OCI-LY7 (cell line): ENCODE data around the gene PEX7. TPM values are rescaled to one million over a fixed set of nuclear protein-coding genes. Genes with fewer than 3 reads are reported as not detected.

Experiments
- BruUV-seq: library from RNA; stranded (reverse); fragments of 400-500 nt; replicated peaks from 2 replicates; lab custom pipeline; 2021; lab: Mats Ljungman, UMichigan
- CTCF ChIA-PET: fragments of 300-600 bp; sonication (Branson Sonifier 250); formaldehyde crosslinking; loops from one replicate; lab custom pipeline; 2022; ENCODE audit warnings: antibody characterized with exemption; ENCODE audit not compliant: unreplicated experiment; lab: Charles Lee
- POLR2A ChIA-PET: fragments of 300-600 bp; sonication (Branson Sonifier 250); formaldehyde crosslinking; loops from one replicate; lab custom pipeline; 2022; ENCODE audit warnings: antibody characterized with exemption; lab: Charles Lee
- DNase-seq: peaks from one replicate; pipeline ENCODE4 v3.0.0-alpha.2; 2015; ENCODE audit warnings: low spot score
- H2AFZ ChIP-seq: fragments of 200-600 bp; sonication (generic), shearing (Covaris generic); 2 replicates; pipeline ENCODE4 v1.6.1; 2014; ENCODE audit warnings: mild to moderate bottlenecking, antibody characterized with exemption, low read length, moderate library complexity
- H3K27ac ChIP-seq: fragments of 200-600 bp; sonication (generic); 2 replicates; pipeline ENCODE4 v1.5.1; 2014; ENCODE audit warnings: mixed run types, low read depth, mild to moderate bottlenecking, moderate library complexity, low read length, inconsistent platforms; ENCODE audit not compliant: poor library complexity, severe bottlenecking
- H3K36me3 ChIP-seq: fragments of 200-600 bp; sonication (generic); 2 replicates; pipeline ENCODE4 v1.6.1; 2014; ENCODE audit warnings: mild to moderate bottlenecking, antibody characterized with exemption, low read length, moderate library complexity, mixed read lengths; ENCODE audit not compliant: insufficient read depth
- H3K4me1 ChIP-seq: fragments of 200-600 bp; sonication (generic); 2 replicates; pipeline ENCODE4 v1.5.1; 2014; ENCODE audit warnings: mild to moderate bottlenecking, low read length; ENCODE audit not compliant: insufficient read depth, poor library complexity, severe bottlenecking
- H3K4me2 ChIP-seq: fragments of 200-600 bp; sonication (generic); 2 replicates; pipeline ENCODE4 v1.6.1; 2014; ENCODE audit warnings: mild to moderate bottlenecking, low read length
- H3K4me3 ChIP-seq: fragments of 200-600 bp; sonication (generic); 2 replicates; pipeline ENCODE4 v1.5.1; 2014; ENCODE audit warnings: mild to moderate bottlenecking, low read depth, low read length; ENCODE audit not compliant: poor library complexity, severe bottlenecking
- H3K79me2 ChIP-seq: fragments of 200-600 bp; sonication (generic); 2 replicates; pipeline ENCODE4 v1.6.1; 2016; ENCODE audit warnings: low read depth, mild to moderate bottlenecking, low read length, moderate library complexity, mixed read lengths; ENCODE audit not compliant: insufficient read depth
- H3K9me2 ChIP-seq: fragments of 200-600 bp; sonication (generic); 2 replicates; pipeline ENCODE4 v1.6.1; 2016; ENCODE audit warnings: mild to moderate bottlenecking, low read length, mixed read lengths; ENCODE audit not compliant: insufficient read depth
- H3K9me3 ChIP-seq: fragments of 200-600 bp; sonication (generic); 2 replicates; pipeline ENCODE4 v1.6.1; 2014; ENCODE audit warnings: mild to moderate bottlenecking, mixed run types, low read length, mixed read lengths
- H4K20me1 ChIP-seq: fragments of 200-600 bp; sonication (generic); 2 replicates; pipeline ENCODE4 v1.6.1; 2014; ENCODE audit warnings: mild to moderate bottlenecking, antibody characterized with exemption, low read length, moderate library complexity, mixed read lengths; ENCODE audit not compliant: insufficient read depth
- EZH2phosphoT487 ChIP-seq: fragments of 200-600 bp; sonication (generic); IDR thresholded peaks from 2 replicates; pipeline ENCODE4 v1.6.1; 2018; ENCODE audit warnings: low read depth, borderline replicate concordance, mild to moderate bottlenecking, mixed run types, antibody characterized with exemption, low read length, moderate library complexity, mixed read lengths
- intact Hi-C: fragments of 100-400 bp; cut with micrococcal nuclease; formaldehyde crosslinking; loops from one replicate; pipeline ENCODE4 v1.10.0; 2022; ENCODE audit not compliant: unreplicated experiment
- total RNA-seq, 2 experiments: library from RNA; depleted of rRNA in 1 of 2; stranded (reverse); fragments of >200 nt in 1 of 2; shearing (Covaris generic) in 1 of 2; gene quantifications; 2 replicates each; pipeline ENCODE4 v1.2.3, GENCODE V29; 2014 to 2022
- TF ChIP-seq, protein P1 (sequence below): fragments of 200-600 bp; sonication (generic); conservative IDR thresholded peaks from 2 replicates; pipeline ENCODE4 v1.5.1; 2014; ENCODE audit warnings: mild to moderate bottlenecking, antibody characterized with exemption, low read length, moderate library complexity, mixed read lengths

PEX7 gene
- total RNA-seq, 2 experiments from 2014 or later = 5.8 to 8.4 TPM

DNA sequence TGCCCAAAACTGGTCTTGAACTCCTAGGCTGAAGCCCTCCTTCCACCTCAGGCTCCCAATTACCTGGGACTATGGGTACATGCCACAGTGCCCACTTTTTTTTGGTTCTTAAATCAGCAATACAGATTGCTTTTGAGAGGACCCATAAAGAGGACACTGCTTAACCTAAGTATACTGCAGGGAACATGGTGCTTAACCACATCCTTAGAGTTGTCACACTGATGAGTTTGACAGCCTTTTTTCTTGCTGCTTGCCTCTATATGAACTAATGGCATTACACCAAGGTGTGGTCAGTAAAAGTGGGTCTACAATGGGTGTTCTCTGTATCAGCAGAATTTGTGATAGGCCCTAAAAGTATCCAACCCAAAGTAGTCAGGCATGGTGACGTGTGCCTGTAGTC, 92.6 kb downstream of the PEX7 start:
- no TSS peak for BruUV-seq
- CTCF ChIA-PET = no interaction called here

DNA sequence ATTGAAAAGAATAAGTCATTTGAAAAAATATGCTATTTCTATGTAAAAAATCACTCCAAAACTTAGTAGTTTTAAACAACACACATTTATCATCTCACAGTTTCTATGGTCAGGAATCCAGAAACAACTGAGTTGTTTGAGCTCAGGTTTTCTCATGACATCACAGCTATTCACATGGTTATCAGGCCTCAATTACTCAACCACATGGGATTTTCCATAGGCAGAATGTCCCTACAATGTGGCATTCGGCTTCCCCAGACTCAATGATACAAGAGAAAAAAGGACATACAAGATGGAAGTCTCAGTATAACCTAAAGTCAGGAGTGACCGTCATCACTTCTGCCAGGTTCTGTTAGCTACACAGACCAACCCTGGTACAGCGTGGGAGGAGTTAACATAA, 96.3 kb downstream of the PEX7 start:
- no peaks in the 10 kb centered on the region for H3K4me1 ChIP-seq
- H3K9me2 ChIP-seq = no peaks in the 10 kb centered on the region
- intact Hi-C loops = no loop called here
- BruUV-seq = no TSS peak
- no peaks in the 10 kb centered on the region for H3K9me3 ChIP-seq
- H3K79me2 ChIP-seq = no peaks in the 10 kb centered on the region
- TF ChIP-seq EZH2phosphoT487 = no peak
- TF ChIP-seq, protein P1, sequence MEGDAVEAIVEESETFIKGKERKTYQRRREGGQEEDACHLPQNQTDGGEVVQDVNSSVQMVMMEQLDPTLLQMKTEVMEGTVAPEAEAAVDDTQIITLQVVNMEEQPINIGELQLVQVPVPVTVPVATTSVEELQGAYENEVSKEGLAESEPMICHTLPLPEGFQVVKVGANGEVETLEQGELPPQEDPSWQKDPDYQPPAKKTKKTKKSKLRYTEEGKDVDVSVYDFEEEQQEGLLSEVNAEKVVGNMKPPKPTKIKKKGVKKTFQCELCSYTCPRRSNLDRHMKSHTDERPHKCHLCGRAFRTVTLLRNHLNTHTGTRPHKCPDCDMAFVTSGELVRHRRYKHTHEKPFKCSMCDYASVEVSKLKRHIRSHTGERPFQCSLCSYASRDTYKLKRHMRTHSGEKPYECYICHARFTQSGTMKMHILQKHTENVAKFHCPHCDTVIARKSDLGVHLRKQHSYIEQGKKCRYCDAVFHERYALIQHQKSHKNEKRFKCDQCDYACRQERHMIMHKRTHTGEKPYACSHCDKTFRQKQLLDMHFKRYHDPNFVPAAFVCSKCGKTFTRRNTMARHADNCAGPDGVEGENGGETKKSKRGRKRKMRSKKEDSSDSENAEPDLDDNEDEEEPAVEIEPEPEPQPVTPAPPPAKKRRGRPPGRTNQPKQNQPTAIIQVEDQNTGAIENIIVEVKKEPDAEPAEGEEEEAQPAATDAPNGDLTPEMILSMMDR = no peak
- H3K27ac ChIP-seq = no peak overlapping the region
- no peak for DNase-seq
- no peaks in the 10 kb centered on the region for H3K36me3 ChIP-seq
- no peak overlapping the region for H3K4me3 ChIP-seq
- ChIA-PET POLR2A (no interaction called here), CTCF (no interaction called here)
- H3K4me2 ChIP-seq = no peak overlapping the region
- H4K20me1 ChIP-seq = no peaks in the 10 kb centered on the region
- no peak overlapping the region for H2AFZ ChIP-seq

More for the DNA sequence above, 92.6 kb downstream of the PEX7 start:
- Histone ChIP-seq H2AFZ (no peak overlapping the region), H3K4me2 (no peak overlapping the region), H3K4me1 (no peaks in the 10 kb centered on the region), H3K36me3 (no peaks in the 10 kb centered on the region), H3K27ac (no peak overlapping the region), H4K20me1 (no peaks in the 10 kb centered on the region), H3K79me2 (no peaks in the 10 kb centered on the region), H3K9me2 (no peaks in the 10 kb centered on the region), H3K4me3 (no peak overlapping the region), H3K9me3 (no peaks in the 10 kb centered on the region)
- POLR2A ChIA-PET = interaction anchor here (0.6 kb wide), 1 partner anchor 216 kb away, joined by 3 read pairs; no protein-coding TSS in a partner anchor
- intact Hi-C loops = no loop called here
- DNase-seq = no peak
- TF ChIP-seq, protein P1 = no peak
- no peak for TF ChIP-seq EZH2phosphoT487

DNA sequence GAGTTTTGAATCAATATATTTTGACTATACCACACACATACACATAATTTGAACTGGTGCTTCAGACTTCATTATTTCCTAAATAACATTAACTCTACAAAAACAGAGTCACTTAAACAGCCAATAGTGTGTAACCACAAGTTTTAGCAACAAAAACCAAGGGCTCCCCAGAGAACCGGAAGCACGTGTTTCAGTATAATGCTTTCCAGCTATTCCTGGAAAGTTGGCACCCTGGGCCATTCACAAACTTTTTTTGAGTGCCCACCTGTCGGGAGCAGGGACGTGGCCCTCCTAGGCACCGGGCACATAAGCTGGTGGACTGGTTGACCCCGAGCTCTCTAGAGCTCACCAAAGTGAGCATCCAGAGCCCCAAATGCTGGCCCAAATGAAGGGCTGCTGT, 97.8 kb downstream of the PEX7 start:
- intact Hi-C loops = no loop called here

More for the DNA sequence above, 97.8 kb downstream of the PEX7 start:
- BruUV-seq = no TSS peak
- Histone ChIP-seq H2AFZ (no peak overlapping the region), H3K4me3 (no peak overlapping the region), H3K79me2 (no peaks in the 10 kb centered on the region), H3K27ac (no peak overlapping the region), H3K9me2 (no peaks in the 10 kb centered on the region), H3K9me3 (no peaks in the 10 kb centered on the region), H4K20me1 (no peaks in the 10 kb centered on the region), H3K4me1 (no peaks in the 10 kb centered on the region), H3K4me2 (no peak overlapping the region), H3K36me3 (no peaks in the 10 kb centered on the region)
- DNase-seq = peak; percentile 6
- ChIA-PET CTCF (no interaction called here), POLR2A (interaction anchor here (0.8 kb wide), 1 partner anchor 88 kb away, joined by 4 read pairs; no protein-coding TSS in a partner anchor)
- no peak for TF ChIP-seq EZH2phosphoT487
- TF ChIP-seq, protein P1 = no peak
